HCT116 (cell line): ENCODE results near the gene LOXHD1. TPM values are rescaled to one million over a fixed set of nuclear protein-coding genes. Genes with fewer than 3 reads are reported as not detected.

Source experiments
- ATAC-seq: fragments of 200-7000 bp; cut with Tn5 transposase; 2 replicates; pipeline ENCODE4 v1.9.1; 2020; ENCODE audit warnings: mild to moderate bottlenecking, moderate library complexity
- BruUV-seq: library from RNA; stranded (reverse); fragments of 400-500 nt; replicated peaks from 2 replicates; lab custom pipeline; 2021; lab: Mats Ljungman, UMichigan
- CTCF ChIA-PET: fragments of 300-600 bp; sonication (Branson Sonifier 250); formaldehyde crosslinking; loops from one replicate; lab custom pipeline; 2021; ENCODE audit warnings: antibody characterized with exemption; lab: Charles Lee
- POLR2A ChIA-PET: fragments of 300-600, 350-600 bp; sonication (Branson Sonifier 250); formaldehyde crosslinking; loops from one replicate; lab custom pipeline; 2021; ENCODE audit warnings: antibody characterized with exemption; lab: Charles Lee
- RAD21 ChIA-PET, 2 experiments: fragments of 300-600 bp; sonication (Branson Sonifier 250); formaldehyde crosslinking; loops; one replicate each; lab custom pipeline; 2023; ENCODE audit warnings: low total read pairs in 2 of 2; ENCODE audit not compliant: uncharacterized antibody in 2 of 2, unreplicated experiment in 2 of 2, low non-redundant PET in 1 of 2; lab: Charles Lee
- DNase-seq: peaks from one replicate; pipeline ENCODE4 v3.0.0-alpha.2; 2010; ENCODE audit warnings: low read depth, low spot score
- H2AFZ ChIP-seq: fragments of 200-600 bp; shearing (Covaris generic), sonication (generic); 2 replicates; pipeline ENCODE4 v1.6.1; 2017; ENCODE audit warnings: low read depth, mixed run types, mixed read lengths, antibody characterized with exemption, low read length; ENCODE audit not compliant: poor library complexity, severe bottlenecking
- H3K27ac ChIP-seq: 2 replicates; pipeline ENCODE4 v1.5.1; 2012; ENCODE audit warnings: low read depth, low read length
- H3K27me3 ChIP-seq: fragments of 200-600 bp; sonication (generic); 2 replicates; pipeline ENCODE4 v1.6.1; 2016; ENCODE audit warnings: mixed run types, low read length, mixed read lengths; ENCODE audit not compliant: insufficient read depth
- H3K36me3 ChIP-seq, 2 experiments: fragments of 200-500 bp in 1 of 2; fragments of 200-600 bp in 1 of 2; sonication (Bioruptor generic) in 1 of 2; sonication (generic) in 1 of 2; 2 replicates each; pipeline versions ENCODE4 v1.5.1 to v1.6.1; 2014 to 2016; ENCODE audit warnings: low read length in 2 of 2, inconsistent platforms in 1 of 2, mixed read lengths in 1 of 2, mixed run types in 1 of 2; ENCODE audit not compliant: insufficient read depth in 2 of 2, control insufficient read depth in 1 of 2
- H3K4me1 ChIP-seq, 2 experiments: fragments of 200-600 bp in 1 of 2; sonication (generic) in 1 of 2; 2 replicates each; pipeline versions ENCODE4 v1.5.1 to v1.6.1; 2012 to 2017; ENCODE audit warnings: low read length in 2 of 2, inconsistent platforms in 1 of 2, mild to moderate bottlenecking in 1 of 2, mixed read lengths in 1 of 2, mixed run types in 1 of 2, moderate library complexity in 1 of 2; ENCODE audit not compliant: insufficient read depth in 2 of 2, control insufficient read depth in 1 of 2
- H3K4me2 ChIP-seq: fragments of 200-600 bp; sonication (generic); 2 replicates; pipeline ENCODE4 v1.6.1; 2017; ENCODE audit warnings: mixed run types, low read length, mixed read lengths
- H3K4me3 ChIP-seq, 2 experiments: fragments of 200-600 bp in 1 of 2; sonication (generic) in 1 of 2; replicated peaks in 1 of 2; 2 replicates each; pipeline ENCODE4 v1.5.1; 2011 to 2016; ENCODE audit warnings: low read length in 2 of 2, control low read depth in 1 of 2, low read depth in 1 of 2, mild to moderate bottlenecking in 1 of 2, mixed read lengths in 1 of 2, mixed run types in 1 of 2
- H3K79me2 ChIP-seq: fragments of 200-600 bp; sonication (generic); 2 replicates; pipeline ENCODE4 v1.6.1; 2017; ENCODE audit warnings: mild to moderate bottlenecking, mixed run types, low read length, moderate library complexity, mixed read lengths; ENCODE audit not compliant: insufficient read depth
- H3K9ac ChIP-seq: fragments of 200-600 bp; sonication (generic); 2 replicates; pipeline ENCODE4 v1.6.1; 2016; ENCODE audit warnings: low read length, mixed read lengths
- H3K9me2 ChIP-seq: fragments of 200-600 bp; sonication (generic), shearing (Covaris generic); 2 replicates; pipeline ENCODE4 v1.6.1; 2017; ENCODE audit warnings: mixed run types, mild to moderate bottlenecking, moderate library complexity; ENCODE audit not compliant: insufficient read depth
- H3K9me3 ChIP-seq, 2 experiments: fragments of 200-500 bp in 1 of 2; fragments of 200-600 bp in 1 of 2; sonication (Bioruptor generic) in 1 of 2; sonication (generic) in 1 of 2; 2 replicates each; pipeline ENCODE4 v1.6.1; 2014 to 2017; ENCODE audit warnings: low read length in 2 of 2, mixed read lengths in 2 of 2, inconsistent platforms in 1 of 2, low read depth in 1 of 2, mild to moderate bottlenecking in 1 of 2, mixed run types in 1 of 2, moderate library complexity in 1 of 2; ENCODE audit not compliant: control insufficient read depth in 1 of 2, insufficient read depth in 1 of 2
- H4K20me1 ChIP-seq: fragments of 200-600 bp; sonication (generic), shearing (Covaris generic); 2 replicates; pipeline ENCODE4 v1.6.1; 2017; ENCODE audit warnings: mixed run types, mild to moderate bottlenecking, moderate library complexity; ENCODE audit not compliant: insufficient read depth
- ATF3 ChIP-seq: IDR thresholded peaks from 2 replicates; pipeline ENCODE4 v1.6.1; 2012
- CEBPB ChIP-seq: IDR thresholded peaks from 2 replicates; pipeline ENCODE4 v1.6.1; 2012; ENCODE audit warnings: low read depth
- ELF1 ChIP-seq: IDR thresholded peaks from 2 replicates; pipeline ENCODE4 v1.6.1; 2012; ENCODE audit warnings: low read depth, borderline replicate concordance
- EZH2 ChIP-seq: fragments of 200-600 bp; sonication (generic); IDR thresholded peaks from 2 replicates; pipeline ENCODE4 v1.6.1; 2017; ENCODE audit warnings: antibody characterized with exemption, mixed run types
- EZH2phosphoT487 ChIP-seq: fragments of 200-600 bp; IDR thresholded peaks from 2 replicates; pipeline ENCODE4 v1.6.1; 2018; ENCODE audit warnings: antibody characterized with exemption, borderline replicate concordance
- FOSL1 ChIP-seq: IDR thresholded peaks from 2 replicates; pipeline ENCODE4 v1.6.1; 2012; ENCODE audit warnings: low read depth
- MAX ChIP-seq: IDR thresholded peaks from 2 replicates; pipeline ENCODE4 v1.6.1; 2012
- POLR2AphosphoS5 ChIP-seq: IDR thresholded peaks from 2 replicates; pipeline ENCODE4 v1.6.1; 2011; ENCODE audit warnings: mild to moderate bottlenecking, low read depth, low read length, moderate library complexity
- RAD21 ChIP-seq: IDR thresholded peaks from 2 replicates; pipeline ENCODE4 v1.6.1; 2012; ENCODE audit warnings: low read depth, mild to moderate bottlenecking
- REST ChIP-seq: IDR thresholded peaks from 2 replicates; pipeline ENCODE4 v1.6.1; 2012; ENCODE audit warnings: low read depth
- SIN3A ChIP-seq: IDR thresholded peaks from 2 replicates; pipeline ENCODE4 v1.6.1; 2012; ENCODE audit warnings: low read depth
- SP1 ChIP-seq: IDR thresholded peaks from 2 replicates; pipeline ENCODE4 v1.6.1; 2012; ENCODE audit warnings: low read depth
- YY1 ChIP-seq: IDR thresholded peaks from 2 replicates; pipeline ENCODE4 v1.6.1; 2011; ENCODE audit warnings: low read length, low read depth, moderate library complexity, mild to moderate bottlenecking; ENCODE audit not compliant: insufficient replicate concordance; ENCODE audit errors: extremely low read depth
- ZBTB33 ChIP-seq: IDR thresholded peaks from 2 replicates; pipeline ENCODE4 v1.6.1; 2011; ENCODE audit warnings: mild to moderate bottlenecking, low read length, moderate library complexity; ENCODE audit not compliant: insufficient replicate concordance; ENCODE audit errors: extremely low read depth
- ZNF274 ChIP-seq: fragments of 200-500 bp; sonication (Bioruptor generic); IDR thresholded peaks from 2 replicates; pipeline ENCODE4 v1.6.1; 2014; ENCODE audit warnings: mild to moderate bottlenecking, low read depth, low read length, inconsistent platforms
- intact Hi-C: fragments of 100-400 bp; cut with micrococcal nuclease; formaldehyde crosslinking; loops from 2 replicates; pipeline ENCODE4 v1.10.0; 2022
- total RNA-seq: library from RNA; stranded (reverse); gene quantifications from one replicate; pipeline ENCODE4 v1.2.1, GENCODE V29; 2021; ENCODE audit not compliant: unreplicated experiment

LOXHD1 gene
- total RNA-seq, 1 experiment from 2014 or later = not detected

GRCh38 chr18:46668694-46669093 is 11.7 kb upstream of the LOXHD1 start:
- Histone ChIP-seq H3K79me2 (no peaks in the 10 kb centered on the region), H2AFZ (no peak overlapping the region), H3K9ac (no peak overlapping the region), H3K36me3 (no peaks in the 10 kb centered on the region), H3K27me3 (peaks cover 13% of the 10 kb centered on the region; the same call in 1 of the 2 replicates), H3K9me2 (no peaks in the 10 kb centered on the region), H3K4me3 (no peak overlapping the region), H3K4me1 (no peaks in the 10 kb centered on the region), H4K20me1 (no peaks in the 10 kb centered on the region), H3K9me3 (no peaks in the 10 kb centered on the region), H3K27ac (no peak overlapping the region), H3K4me2 (no peak overlapping the region)
- DNase-seq (no peak), ATAC-seq (no peak)
- BruUV-seq = no TSS peak
- ChIA-PET POLR2A (no interaction called here), RAD21 (no interaction called here), CTCF (interaction anchor here (1.3 kb wide), 1 partner anchor 11 kb away, joined by 3 read pairs; no protein-coding TSS in a partner anchor)
- intact Hi-C loops = no loop called here
- TF ChIP-seq EZH2phosphoT487 = no peak
- TF ChIP-seq FOSL1 = no peak
- no peak for TF ChIP-seq ELF1
- no peak for TF ChIP-seq YY1
- no peak for TF ChIP-seq MAX

GRCh38 chr18:46668135-46668534 is 11.1 kb upstream of the LOXHD1 start:
- ChIA-PET RAD21 (no interaction called here), POLR2A (no interaction called here), CTCF (interaction anchor here (1.3 kb wide), 1 partner anchor 10 kb away, joined by 3 read pairs; no protein-coding TSS in a partner anchor)
- Histone ChIP-seq H3K4me3 (no peak overlapping the region), H3K36me3 (no peaks in the 10 kb centered on the region), H4K20me1 (no peaks in the 10 kb centered on the region), H2AFZ (no peak overlapping the region), H3K9me2 (no peaks in the 10 kb centered on the region), H3K4me1 (no peaks in the 10 kb centered on the region), H3K27ac (no peak overlapping the region), H3K79me2 (no peaks in the 10 kb centered on the region), H3K4me2 (no peak overlapping the region), H3K27me3 (0 out of 2 replicates have a peak, but pooled peaks cover 9% of the 10 kb centered on the region), H3K9ac (no peak overlapping the region), H3K9me3 (no peaks in the 10 kb centered on the region)
- DNase-seq = no peak
- no peak for ATAC-seq
- intact Hi-C loops = no loop called here
- no TSS peak for BruUV-seq
- TF ChIP-seq POLR2AphosphoS5 (no peak), FOSL1 (no peak), CEBPB (no peak), SIN3A (no peak), SP1 (no peak), RAD21 (no peak), EZH2 (no peak), ATF3 (no peak), ZBTB33 (no peak), ZNF274 (no peak), REST (no peak), EZH2phosphoT487 (no peak)
